ENCODE data around the gene RABEPK.
"Not testable (repeated sequence)": the region's sequence is repeated elsewhere in the genome, so short reads cannot be mapped to it uniquely, and the experiment has no call there.

Gene RABEPK, protein sequence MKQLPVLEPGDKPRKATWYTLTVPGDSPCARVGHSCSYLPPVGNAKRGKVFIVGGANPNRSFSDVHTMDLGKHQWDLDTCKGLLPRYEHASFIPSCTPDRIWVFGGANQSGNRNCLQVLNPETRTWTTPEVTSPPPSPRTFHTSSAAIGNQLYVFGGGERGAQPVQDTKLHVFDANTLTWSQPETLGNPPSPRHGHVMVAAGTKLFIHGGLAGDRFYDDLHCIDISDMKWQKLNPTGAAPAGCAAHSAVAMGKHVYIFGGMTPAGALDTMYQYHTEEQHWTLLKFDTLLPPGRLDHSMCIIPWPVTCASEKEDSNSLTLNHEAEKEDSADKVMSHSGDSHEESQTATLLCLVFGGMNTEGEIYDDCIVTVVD

DNA sequence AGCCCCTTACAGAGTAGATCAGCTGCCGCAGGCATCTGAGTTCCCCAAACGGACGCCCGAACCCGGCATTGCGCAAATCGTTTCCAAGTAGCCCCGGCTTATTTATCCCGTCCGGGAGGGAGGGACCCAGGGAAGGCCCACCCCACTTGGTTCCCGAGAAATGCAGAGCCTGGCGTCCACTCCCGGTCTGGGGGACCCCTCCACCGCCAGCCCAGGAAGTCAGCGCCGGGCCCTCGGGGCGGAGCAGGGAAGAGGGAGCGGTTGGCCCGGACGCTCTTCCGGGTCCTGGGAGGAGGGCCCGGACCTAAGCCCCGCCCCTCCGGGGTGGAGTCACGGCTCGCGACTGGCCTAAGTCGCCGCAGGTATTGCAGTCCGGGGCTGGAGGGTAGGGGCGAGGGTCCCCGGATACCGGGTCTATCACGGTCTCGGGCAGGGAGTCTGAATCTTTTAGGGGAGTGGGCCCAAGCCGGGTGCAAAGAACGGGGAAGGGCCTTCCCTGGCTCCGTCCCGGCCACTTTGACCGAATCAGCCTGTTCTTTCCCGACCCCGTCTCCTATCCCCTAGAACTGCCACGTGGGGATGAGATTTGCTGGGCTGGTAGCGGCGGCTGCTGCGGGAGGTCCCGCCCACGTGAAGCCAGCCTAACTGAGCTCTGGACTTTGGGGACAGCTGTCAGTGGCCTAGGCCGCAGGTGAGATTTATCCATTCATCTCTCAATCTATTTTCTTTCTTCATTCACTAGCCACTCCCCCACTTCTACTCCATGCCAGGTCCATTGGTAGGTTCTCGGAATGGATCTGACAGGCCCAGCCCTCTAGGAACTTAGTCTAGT is at the start of gene RABEPK:
Gene RABEPK, plus strand, starts transcription at position 327 of the 832 bp plus-strand sequence. CDS start 2,472 bp downstream, outside the sequence.
- peak; percentile 90 for DNase-seq

DNA sequence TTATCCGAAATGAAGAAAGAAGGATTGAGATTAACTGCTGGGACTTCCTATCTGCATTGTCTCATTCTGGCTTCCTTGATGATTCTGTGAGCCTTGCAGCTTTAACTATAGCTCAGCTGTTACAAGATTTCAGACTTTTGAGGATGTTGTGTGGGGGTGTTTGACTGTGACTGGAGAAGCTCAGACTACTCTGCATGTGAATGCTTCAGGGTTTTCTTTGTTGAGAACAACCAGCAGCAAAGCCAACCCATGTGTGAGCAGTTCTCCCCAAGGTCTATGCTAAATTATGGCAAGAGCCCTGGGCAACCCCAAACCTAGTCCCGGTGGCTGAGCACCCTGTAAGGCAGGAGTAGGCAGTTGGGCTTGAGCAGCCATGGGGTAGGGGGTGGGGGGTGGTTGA is 48.6 kb upstream of the RABEPK start:
- DNase-seq = no peak

DNA sequence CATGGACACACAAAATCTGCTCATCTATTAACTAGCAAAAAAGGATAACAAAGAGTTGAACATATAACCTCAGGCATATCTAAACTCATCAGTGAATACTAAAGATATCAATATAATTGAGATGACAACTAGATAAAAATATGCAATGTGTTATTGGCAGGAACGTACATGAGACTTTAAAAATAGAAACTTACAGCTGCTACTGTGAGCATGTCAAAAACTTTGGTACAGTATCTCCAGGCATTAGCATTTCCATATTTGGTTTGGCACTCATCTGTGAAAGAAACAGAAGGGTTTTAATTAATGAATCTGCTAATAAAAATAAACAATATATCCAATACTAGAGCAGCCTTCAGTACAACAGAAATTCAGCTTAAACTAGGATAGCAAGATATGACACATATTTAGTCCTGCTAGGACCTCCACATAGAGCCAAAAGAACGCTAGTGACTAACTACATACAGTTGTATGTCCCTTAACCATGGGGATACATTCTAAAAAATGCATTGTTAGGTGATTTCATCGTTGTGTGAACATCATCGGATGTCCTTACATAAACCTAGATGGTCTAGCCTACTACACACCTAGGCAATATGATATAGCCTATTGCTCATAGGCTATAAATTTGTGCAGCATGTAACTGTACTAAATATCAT is 46.5 kb upstream of the RABEPK start:
- no peak for DNase-seq

DNA sequence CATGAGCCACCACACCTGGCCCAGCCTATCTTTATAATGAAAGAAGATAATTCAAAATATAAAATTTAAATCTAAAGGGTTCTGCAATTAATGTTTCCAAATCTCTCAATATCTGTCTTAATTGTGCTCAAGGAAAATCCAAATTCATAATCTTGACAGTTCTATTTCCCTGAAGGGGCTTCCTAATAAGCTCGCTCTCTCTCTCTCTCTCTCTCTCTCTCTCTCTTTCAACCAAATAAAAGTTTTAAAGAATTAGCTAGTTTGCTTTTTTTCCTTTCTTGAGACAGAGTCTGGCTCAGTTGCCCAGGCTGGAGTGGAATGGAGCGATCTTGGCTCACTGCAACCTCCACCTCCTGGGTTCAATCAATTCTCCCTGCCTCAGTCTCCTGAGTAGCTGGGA is 43.8 kb upstream of the RABEPK start:
- DNase-seq = no peak

DNA sequence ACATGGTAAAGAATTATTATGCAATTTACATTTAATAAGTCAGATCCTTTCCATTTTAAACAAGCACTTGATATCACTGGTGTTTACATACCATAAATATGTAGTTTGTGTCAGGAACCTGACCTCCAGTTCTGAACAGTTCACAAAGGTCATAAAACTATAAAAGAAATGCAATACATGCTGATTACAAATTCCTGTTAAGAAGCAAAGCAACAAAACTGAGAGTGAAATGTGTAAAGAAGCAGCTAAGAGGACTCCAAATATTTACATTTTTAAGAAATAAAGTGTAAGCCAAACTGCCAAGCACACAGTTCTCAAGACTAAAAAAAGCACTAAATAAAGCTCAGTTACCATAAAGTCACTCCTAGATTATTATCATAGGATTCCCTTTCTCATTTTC is 39.6 kb upstream of the RABEPK start:
- no peak for DNase-seq

DNA sequence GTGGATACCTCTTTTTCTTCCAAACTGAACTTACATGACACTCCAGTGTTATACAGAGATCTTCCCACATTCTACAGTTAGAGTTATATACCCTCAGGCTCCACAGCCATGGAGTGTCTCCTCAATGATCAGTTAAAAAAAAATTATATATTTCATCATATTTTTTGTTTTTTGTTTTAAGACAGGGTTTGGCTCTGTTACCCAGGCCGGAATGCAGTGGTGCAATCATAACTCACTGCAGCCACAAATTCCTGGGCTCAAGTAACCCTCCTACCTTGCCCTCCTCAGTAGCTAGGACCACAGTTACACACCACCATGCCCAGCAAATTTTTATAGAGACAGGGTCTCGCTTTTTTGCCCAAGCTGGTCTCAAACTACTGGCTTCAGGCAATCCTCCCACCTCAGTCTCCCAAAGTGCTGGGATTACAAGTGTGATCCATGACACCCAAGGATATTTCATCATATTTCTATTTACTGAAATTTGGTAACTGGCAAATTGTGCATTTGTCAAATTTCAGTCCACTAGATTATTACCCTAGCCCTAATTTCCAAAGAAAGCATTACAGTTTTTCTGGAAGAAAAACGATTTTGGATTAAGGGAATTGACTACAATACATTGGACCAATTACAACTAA is 38.9 kb upstream of the RABEPK start:
- no peak for DNase-seq

DNA sequence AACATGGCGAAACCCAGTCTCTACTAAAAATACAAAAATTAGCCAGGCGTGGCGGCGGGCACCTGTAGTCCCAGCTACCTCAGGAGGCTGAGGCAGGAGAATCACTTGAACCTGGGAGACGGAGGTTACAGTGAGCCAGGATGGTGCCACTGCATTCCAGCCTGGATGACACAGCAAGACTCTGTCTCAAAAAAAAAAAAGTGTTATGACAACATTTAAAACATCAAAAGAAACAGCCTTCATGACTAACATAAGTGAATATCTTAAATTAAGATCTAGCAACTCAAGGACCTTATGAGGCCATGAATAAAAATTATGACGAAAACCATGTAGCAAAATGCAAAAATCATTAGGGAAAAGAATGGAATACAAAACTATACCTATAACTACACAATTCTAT is 37.5 kb upstream of the RABEPK start:
- not testable (repeated sequence) for DNase-seq

DNA sequence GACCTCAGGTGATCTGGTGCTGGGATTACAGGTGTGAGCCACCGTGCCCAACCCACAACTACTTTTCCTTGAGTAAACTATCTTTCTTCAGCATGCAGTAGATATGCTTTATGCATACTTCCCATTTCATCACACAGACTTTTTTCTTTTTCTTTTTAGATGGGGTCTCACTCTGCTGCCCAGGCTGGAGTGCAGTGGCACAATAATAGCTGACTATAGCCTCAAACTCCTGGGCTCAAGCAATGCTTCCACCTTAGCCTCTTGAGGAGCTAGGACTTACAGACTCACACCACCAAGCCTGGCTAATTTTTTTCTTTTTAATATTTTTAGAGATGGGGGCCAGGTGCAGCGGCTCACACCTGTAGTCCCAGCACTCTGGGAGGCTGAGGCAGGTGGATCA is 33.6 kb upstream of the RABEPK start:
- DNase-seq = no peak

DNA sequence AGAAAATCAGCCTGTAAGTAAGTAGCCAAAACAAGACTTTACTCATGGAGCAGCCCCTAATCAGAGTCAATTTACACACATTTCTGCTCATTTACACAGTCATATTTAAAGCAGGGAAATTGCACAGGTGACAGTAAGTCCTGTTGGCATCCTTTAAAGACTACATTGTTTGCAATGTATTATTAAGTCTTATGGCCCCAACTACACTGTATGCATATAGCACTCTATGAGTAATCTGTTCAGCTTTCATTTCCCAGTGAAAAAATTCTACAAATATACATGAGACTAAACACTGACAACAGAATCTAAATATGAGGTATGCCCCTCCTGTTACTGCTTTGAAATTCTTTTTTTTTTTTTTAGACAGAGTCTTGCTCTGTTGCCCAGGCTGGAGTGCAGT is 30.4 kb upstream of the RABEPK start:
- DNase-seq = no peak

DNA sequence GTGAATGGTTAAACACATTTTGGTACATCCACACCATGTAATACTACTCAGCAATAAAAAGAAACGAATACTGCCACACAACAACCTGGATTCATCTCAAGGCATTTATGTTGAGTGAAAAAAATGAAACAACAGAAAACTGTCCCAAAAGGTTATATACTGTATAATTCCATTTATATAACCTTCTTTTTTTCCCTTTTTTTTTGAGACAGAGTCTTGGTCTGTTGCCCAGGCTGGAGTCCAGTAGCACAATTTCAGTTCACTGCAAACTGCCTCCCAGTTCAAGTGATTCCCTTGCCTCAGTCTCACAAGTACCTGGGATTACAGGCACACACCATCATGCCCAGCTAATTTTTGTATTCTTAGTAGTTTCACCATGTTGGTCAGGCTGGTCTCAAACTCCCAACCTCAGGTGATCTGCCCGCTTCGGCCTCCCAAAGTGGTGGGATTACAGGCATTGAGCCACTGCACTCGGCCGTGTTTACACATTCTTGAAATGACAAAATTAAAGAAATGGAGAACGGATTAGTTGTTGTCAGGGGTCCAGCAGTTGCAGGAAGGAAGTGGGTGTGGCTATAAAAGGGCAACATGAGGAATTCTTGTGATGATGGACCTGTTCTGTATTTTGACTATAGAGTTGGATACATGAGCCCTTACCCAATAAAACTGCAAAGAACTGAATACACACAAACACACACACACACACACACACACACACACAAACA is 28.1 kb upstream of the RABEPK start:
- DNase-seq = no peak

DNA sequence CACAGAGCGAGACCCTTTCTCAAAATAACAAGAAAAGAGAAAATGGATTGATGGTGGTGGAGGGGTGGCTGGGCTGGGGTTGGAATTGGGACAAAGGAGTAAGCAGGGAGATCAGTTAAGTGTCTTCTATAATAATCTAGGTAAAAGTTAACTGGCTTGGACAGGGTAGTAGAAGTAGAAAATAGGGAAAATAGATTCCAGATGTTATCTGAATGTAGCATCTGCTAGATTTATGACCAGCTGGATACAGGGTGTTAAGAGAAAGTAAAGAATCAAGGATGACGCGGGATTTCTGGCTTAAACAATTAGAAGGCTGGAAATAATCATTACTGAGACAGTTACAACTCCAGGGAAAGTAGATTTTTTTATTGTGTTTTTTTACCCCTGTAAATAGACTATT is 23.7 kb upstream of the RABEPK start:
- DNase-seq = no peak

DNA sequence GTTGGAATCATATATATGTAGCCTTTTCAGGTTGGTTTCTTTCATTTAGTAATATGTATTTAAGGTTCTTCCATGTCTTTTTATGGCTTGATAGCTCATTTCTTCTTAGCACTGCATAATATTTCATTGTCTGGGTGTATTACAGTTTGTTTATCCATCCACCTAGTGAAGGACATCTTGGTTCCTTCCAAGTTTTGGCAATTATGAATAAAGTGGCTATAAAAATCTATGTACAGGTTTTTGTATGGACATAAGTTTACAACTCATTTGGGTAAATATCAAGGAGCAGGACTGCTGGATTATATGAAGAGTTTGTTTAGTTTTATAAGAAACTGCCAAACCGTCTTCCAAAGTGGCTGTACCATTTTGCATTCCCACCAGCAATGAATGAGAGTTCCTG is 22.5 kb upstream of the RABEPK start:
- DNase-seq = no peak

DNA sequence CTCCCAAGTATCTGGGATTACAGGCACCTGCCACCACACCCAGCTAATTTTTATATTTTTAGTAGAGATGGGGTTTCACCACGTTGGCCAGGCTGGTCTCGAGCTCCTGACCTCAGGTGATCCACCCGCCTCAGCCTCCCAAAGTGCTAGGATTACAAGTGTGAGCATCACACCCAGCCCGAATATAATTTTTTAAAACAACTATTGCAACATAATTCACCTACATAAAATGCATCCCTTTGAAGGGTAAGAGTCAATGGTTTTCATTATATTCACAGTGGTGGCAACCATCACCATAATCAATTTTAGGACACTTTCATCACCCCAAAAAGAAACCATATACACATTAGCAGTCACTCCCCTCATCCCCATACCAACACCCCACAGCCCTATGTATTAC is 20.6 kb upstream of the RABEPK start:
- DNase-seq = not testable (repeated sequence)

DNA sequence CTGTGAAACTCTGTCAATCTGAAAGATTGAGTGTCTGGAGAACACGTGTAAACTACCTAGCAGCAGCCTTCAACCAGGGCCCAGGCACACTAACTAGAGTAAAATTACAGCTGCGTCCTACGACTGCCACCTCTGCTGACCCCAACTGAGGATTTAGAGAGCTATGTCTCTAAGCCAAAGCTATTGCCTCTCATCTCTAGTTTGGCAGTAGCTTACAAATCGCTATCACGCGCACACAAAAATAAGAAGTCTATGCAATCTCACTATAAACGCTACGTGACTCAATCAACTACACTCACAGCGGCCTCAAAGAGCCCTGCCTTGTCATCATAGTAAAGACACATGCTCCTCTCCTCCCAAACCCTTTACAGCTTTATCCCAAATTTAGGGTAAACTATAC is 19.5 kb upstream of the RABEPK start:
- no peak for DNase-seq

DNA sequence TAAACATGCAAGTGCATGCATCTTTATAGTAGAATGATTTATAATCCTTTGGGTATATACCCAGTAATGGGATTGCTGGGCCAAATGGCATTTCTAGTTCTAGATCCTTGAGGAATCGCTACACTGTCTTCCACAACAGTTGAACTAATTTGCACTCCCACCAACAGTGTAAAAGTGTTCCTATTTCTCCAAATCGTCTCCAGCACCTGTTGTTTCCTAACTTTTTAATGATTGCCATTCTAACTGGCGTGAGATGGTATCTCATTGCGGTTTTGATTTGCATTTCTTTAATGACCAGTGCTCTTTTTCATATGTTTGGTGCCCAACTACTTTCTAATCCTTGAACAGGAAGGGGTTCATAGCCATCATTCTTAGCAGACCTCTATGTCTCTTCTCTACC is 18.6 kb upstream of the RABEPK start:
- DNase-seq = not testable (repeated sequence)

DNA sequence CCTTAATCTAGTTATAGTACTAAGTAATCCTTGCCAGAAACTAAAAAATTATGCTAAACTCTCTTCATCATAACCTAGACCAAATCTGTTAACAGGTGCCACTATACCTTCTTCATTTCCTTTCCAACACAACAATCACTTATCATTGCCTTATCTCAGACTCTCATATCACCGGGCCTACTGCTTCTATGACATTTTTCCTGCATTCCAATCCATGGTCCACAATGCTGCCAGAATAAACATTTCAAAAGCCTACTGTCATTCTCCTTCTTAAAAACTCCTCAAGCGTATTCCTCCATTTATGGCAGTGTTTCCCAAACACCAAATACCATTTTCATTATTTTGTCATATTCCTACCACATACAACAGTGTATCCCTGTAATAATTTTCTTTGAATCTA is 17.3 kb upstream of the RABEPK start:
- DNase-seq = no peak

DNA sequence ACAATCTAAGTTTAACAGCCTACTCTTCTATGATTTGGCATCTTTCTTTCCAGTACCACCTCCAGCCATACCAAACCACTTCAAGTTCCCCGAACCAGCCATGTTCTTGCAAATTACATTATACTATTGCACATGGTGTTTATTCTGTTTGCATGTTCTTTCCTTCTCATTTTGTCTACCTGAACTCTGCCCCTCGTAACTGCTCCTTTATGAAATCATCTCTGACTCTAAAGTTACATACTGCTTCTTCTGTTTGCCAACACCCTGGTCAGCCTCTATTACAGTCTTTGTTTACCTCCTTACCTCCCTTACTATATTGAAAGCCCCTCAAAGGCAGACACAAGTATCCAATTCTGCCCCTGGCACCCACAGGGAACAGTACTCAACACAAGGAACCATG is 16.8 kb upstream of the RABEPK start:
- no peak for DNase-seq

DNA sequence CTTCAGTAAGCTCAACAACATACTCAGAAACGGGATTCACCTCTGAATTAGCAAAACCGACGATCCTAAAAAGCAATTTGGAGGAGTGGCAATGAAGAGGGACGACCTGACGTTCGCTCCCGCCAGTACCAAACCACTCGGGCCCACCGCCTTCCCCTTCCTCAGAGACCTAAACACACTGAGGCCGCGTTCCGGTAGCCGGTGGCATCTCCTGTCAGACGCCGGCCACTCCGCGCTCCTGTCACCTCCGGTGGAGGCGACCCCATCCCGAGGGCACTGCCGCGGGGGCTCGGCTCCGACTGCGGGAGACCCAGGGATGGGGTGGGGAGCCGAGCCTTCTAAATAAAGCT is 11.4 kb upstream of the RABEPK start:
- peak; percentile 34 for DNase-seq

DNA sequence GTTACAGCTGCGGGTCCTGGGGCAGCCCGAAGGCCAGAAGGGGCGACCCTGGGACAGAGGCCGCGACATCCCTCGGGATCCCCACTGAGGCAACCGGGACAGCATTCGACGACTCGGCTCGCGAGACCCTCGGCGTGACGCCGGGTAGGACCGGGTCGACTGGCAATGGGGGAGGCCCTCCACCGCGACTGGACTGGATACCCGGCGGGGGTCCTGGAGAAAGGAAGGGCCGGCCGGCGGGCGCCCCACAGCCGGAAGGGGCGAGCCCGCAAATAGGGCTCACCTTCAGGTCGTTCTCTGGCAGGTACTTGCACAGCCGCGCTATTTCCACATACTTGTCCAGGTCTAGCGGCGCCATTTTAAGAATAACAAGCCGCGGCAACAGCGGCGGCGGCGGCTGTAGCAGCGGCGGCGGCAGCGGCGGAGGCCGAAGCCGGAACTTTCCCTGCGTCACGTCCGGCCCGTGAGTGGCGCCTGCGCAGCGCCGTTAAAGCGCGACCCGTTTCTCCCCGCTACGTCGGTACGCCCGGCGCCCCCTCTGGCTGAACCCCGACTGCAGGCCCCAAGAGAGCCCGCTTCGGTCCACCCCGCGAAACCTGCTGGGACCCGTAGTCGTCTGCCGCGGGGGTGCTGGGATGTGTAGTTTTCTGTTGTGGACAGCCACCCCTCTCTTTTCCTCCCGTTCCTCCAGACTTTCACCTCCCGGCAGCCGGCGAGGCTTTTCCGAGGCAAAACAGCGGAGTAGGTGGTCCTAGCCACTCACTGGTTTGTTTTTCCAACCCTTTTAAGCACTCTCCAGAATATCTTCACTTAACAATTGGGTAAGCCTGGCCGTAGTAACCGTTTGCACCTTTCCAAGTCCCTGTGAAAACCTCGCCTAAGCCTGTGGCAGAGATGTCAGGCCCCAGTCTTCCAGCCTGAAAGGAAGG is 10.7 kb upstream of the RABEPK start, which contains the start of gene PPP6C:
Gene PPP6C, minus strand, starts transcription at position 443 of the 929 bp plus-strand sequence. Its CDS starts 85 bp downstream, at position 358.
- DNase-seq = peak; percentile 99

DNA sequence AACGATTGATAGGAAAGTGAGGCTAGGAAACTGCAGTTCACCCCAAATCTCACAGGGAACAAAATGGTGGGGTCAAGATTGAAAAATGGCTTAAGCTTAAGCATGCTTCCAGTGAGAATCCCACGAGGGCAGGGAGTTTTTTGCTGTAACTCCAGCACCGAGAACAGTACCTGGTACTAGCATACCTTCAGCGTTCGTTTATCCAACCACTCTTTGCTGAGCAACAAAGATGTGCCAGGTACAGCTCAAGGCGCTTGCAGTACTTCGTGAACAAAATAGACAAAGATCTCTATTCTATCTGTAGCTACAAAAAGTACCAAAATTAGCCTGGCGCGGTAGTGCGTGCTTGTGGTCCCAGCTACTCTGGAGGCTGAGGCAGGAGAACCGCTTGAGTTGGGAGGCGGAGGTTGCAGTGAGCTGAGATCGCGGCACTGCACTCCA is 10.0 kb upstream of the RABEPK start:
- DNase-seq = peak; percentile 27

DNA sequence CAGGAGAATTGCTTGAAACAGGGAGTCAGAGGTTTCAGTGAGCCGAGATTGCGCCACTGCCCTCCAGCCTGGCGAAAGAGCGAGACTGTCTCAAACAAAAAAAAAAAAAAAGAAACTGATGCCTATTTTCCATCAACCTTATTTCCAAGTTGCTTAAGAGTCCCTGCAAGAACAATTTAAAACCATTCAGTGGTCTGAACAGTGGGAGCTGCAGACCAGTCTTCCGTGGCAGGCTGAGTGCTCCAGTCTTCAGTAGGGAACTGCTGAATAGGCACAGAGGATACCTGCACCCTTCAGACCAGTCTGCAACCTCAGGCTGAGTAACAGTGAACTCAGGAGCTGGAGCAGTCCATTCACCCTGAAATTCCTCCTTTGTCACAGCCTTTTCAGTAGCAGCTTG is 5.9 kb upstream of the RABEPK start:
- not testable (repeated sequence) for DNase-seq

Data from activated naive CD4-positive, alpha-beta T cell treated with anti-CD3 and anti-CD28 coated beads, Interleukin-2, amount 50 U/mL, for 16 hours (primary cell).